ENCODE data around the gene CKM. TPM values are rescaled to one million over a fixed set of nuclear protein-coding genes. Genes with fewer than 3 reads are reported as not detected.
"Not testable (repeated sequence)": the region's sequence is repeated elsewhere in the genome, so short reads cannot be mapped to it uniquely, and the experiment has no call there.

CKM gene
- total RNA-seq, 1 experiment from 2014 or later = not detected

GRCh38 chr19:45340899-45341453 is 18.3 kb upstream of the CKM start:
- no peak for DNase-seq
- Histone ChIP-seq H3K27me3 (ENCODE audit: control insufficient read depth, insufficient read depth, low read length) (peaks cover 17% of the 10 kb centered on the region), H3K36me3 (replicated peaks; ENCODE audit: control insufficient read depth, insufficient read depth, low read length) (no peaks in the 10 kb centered on the region), H3K4me3 (ENCODE audit: insufficient read depth, low read depth, low read length) (peak overlapping the region; percentile 61)

- H3K36me3 ChIP-seq (replicated peaks; ENCODE audit: control insufficient read depth, insufficient read depth, low read length) = no peaks in the 10 kb centered on the region
- peaks cover 17% of the 10 kb centered on the region for H3K27me3 ChIP-seq (ENCODE audit: control insufficient read depth, insufficient read depth, low read length)
- DNase-seq = peak; percentile 98
- H3K4me3 ChIP-seq (ENCODE audit: insufficient read depth, low read depth, low read length) = peak within 1 kb of the TSS; percentile 61
These were observed 17.7 kb upstream of the CKM start, which contains the start of gene KLC3 for GRCh38 chr19:45340232-45340898. Gene KLC3, plus strand, starts transcription at chr19:45340750. Its CDS starts 4,792 bp downstream, at chr19:45345542.

GRCh38 chr19:45339629-45340028 is 17.0 kb upstream of the CKM start:
- Histone ChIP-seq H3K27me3 (ENCODE audit: control insufficient read depth, insufficient read depth, low read length) (peaks cover 17% of the 10 kb centered on the region), H3K36me3 (replicated peaks; ENCODE audit: control insufficient read depth, insufficient read depth, low read length) (no peaks in the 10 kb centered on the region), H3K4me3 (ENCODE audit: insufficient read depth, low read depth, low read length) (no peak overlapping the region)
- no peak for DNase-seq

- H3K27me3 ChIP-seq (ENCODE audit: control insufficient read depth, insufficient read depth, low read length) = peaks cover 17% of the 10 kb centered on the region
- H3K36me3 ChIP-seq (replicated peaks; ENCODE audit: control insufficient read depth, insufficient read depth, low read length) = no peaks in the 10 kb centered on the region
- no peak overlapping the region for H3K4me3 ChIP-seq (ENCODE audit: insufficient read depth, low read depth, low read length)
- no peak for DNase-seq
These were observed 14.1 kb upstream of the CKM start for GRCh38 chr19:45336696-45337251.

GRCh38 chr19:45334881-45335280 is 12.2 kb upstream of the CKM start:
- not testable (repeated sequence) for DNase-seq; H3K36me3 ChIP-seq (replicated peaks; ENCODE audit: control insufficient read depth, insufficient read depth, low read length); H3K4me3 ChIP-seq (ENCODE audit: insufficient read depth, low read depth, low read length); H3K27me3 ChIP-seq (ENCODE audit: control insufficient read depth, insufficient read depth, low read length)

- no peak for DNase-seq
- Histone ChIP-seq H3K4me3 (ENCODE audit: insufficient read depth, low read depth, low read length) (no peak overlapping the region), H3K36me3 (replicated peaks; ENCODE audit: control insufficient read depth, insufficient read depth, low read length) (no peaks in the 10 kb centered on the region), H3K27me3 (ENCODE audit: control insufficient read depth, insufficient read depth, low read length) (no peaks in the 10 kb centered on the region)
These were observed 11.1 kb upstream of the CKM start for GRCh38 chr19:45333609-45334303.

GRCh38 chr19:45331411-45331810 is 8.7 kb upstream of the CKM start:
- Histone ChIP-seq H3K36me3 (replicated peaks; ENCODE audit: control insufficient read depth, insufficient read depth, low read length) (no peaks in the 10 kb centered on the region), H3K27me3 (ENCODE audit: control insufficient read depth, insufficient read depth, low read length) (no peaks in the 10 kb centered on the region), H3K4me3 (ENCODE audit: insufficient read depth, low read depth, low read length) (no peak overlapping the region)
- DNase-seq = peak; percentile 56

GRCh38 chr19:45327404-45328143 is 4.9 kb upstream of the CKM start:
- no peak overlapping the region for H3K4me3 ChIP-seq (ENCODE audit: insufficient read depth, low read depth, low read length)
- no peak for DNase-seq
- peaks cover 14% of the 10 kb centered on the region for H3K27me3 ChIP-seq (ENCODE audit: control insufficient read depth, insufficient read depth, low read length)

GRCh38 chr19:45324349-45324907 is 1.8 kb upstream of the CKM start:
- no peaks in the 10 kb centered on the region for H3K36me3 ChIP-seq (replicated peaks; ENCODE audit: control insufficient read depth, insufficient read depth, low read length)
- H3K4me3 ChIP-seq (ENCODE audit: insufficient read depth, low read depth, low read length) = no peak overlapping the region
- peaks cover 14% of the 10 kb centered on the region for H3K27me3 ChIP-seq (ENCODE audit: control insufficient read depth, insufficient read depth, low read length)
- no peak for DNase-seq

More at GRCh38 chr19:45327404-45328143, 4.9 kb upstream of the CKM start:
- no peaks in the 10 kb centered on the region for H3K36me3 ChIP-seq (replicated peaks; ENCODE audit: control insufficient read depth, insufficient read depth, low read length)

GRCh38 chr19:45323671-45324081 is 1.0 kb upstream of the CKM start:
- no peaks in the 10 kb centered on the region for H3K36me3 ChIP-seq (replicated peaks; ENCODE audit: control insufficient read depth, insufficient read depth, low read length)
- peak overlapping the region; percentile 44 for H3K4me3 ChIP-seq (ENCODE audit: insufficient read depth, low read depth, low read length)
- DNase-seq = peak; percentile 87
- peaks cover 14% of the 10 kb centered on the region for H3K27me3 ChIP-seq (ENCODE audit: control insufficient read depth, insufficient read depth, low read length)

GRCh38 chr19:45322311-45322710 is 364 bp downstream of the CKM start:
- peak; percentile 64 for DNase-seq
- Histone ChIP-seq H3K4me3 (ENCODE audit: insufficient read depth, low read depth, low read length) (no peak overlapping the region), H3K36me3 (replicated peaks; ENCODE audit: control insufficient read depth, insufficient read depth, low read length) (no peaks in the 10 kb centered on the region), H3K27me3 (ENCODE audit: control insufficient read depth, insufficient read depth, low read length) (peaks cover 14% of the 10 kb centered on the region)

- no peaks in the 10 kb centered on the region for H3K36me3 ChIP-seq (replicated peaks; ENCODE audit: control insufficient read depth, insufficient read depth, low read length)
- no peak overlapping the region for H3K4me3 ChIP-seq (ENCODE audit: insufficient read depth, low read depth, low read length)
- no peak for DNase-seq
- H3K27me3 ChIP-seq (ENCODE audit: control insufficient read depth, insufficient read depth, low read length) = peaks cover 14% of the 10 kb centered on the region
These were observed 827 bp downstream of the CKM start for GRCh38 chr19:45321848-45322247.

- Histone ChIP-seq H3K27me3 (ENCODE audit: control insufficient read depth, insufficient read depth, low read length) (peaks cover 15% of the 10 kb centered on the region), H3K4me3 (ENCODE audit: insufficient read depth, low read depth, low read length) (no peak overlapping the region), H3K36me3 (replicated peaks; ENCODE audit: control insufficient read depth, insufficient read depth, low read length) (no peaks in the 10 kb centered on the region)
- no peak for DNase-seq
These were observed 1.5 kb downstream of the CKM start for GRCh38 chr19:45320997-45321775.

Measured in H7 (cell line).